HG03442 (cell line): Measurements from ENCODE around the gene OR52A1.
"Not testable (repeated sequence)": the region's sequence is repeated elsewhere in the genome, so short reads cannot be mapped to it uniquely, and the experiment has no call there.

ENCODE experiments used
- ATAC-seq: cut with Tn5 transposase; IDR thresholded peaks from one replicate; pipeline ENCODE4 v1.9.1; 2021; ENCODE audit warnings: mild to moderate bottlenecking, moderate library complexity; ENCODE audit not compliant: unreplicated experiment

The OR52A1 gene

DNA sequence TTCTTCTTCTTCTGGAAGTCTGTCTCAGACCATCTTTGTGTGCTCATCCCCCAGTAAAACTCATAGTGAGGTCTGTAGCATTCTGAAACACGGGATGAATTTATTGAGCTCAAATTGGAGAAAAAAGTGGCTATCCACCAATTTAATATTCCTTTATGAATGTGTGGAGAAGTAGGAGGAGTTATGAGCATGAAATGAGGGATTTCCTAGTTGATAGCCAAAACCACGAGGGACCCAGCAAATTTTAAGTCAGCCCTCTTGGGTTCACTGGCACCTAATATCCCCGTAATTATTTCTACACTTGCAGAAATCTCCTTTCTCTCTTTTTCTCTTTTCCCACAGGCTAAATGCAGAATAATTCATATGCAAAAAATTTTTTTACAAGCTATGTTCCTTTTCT is at the start of gene OR52A1:
Gene OR52A1, minus strand, starts transcription at position 101 of the 400 bp plus-strand sequence. CDS start 2,388 bp downstream, outside the sequence.
- no peak for ATAC-seq

DNA sequence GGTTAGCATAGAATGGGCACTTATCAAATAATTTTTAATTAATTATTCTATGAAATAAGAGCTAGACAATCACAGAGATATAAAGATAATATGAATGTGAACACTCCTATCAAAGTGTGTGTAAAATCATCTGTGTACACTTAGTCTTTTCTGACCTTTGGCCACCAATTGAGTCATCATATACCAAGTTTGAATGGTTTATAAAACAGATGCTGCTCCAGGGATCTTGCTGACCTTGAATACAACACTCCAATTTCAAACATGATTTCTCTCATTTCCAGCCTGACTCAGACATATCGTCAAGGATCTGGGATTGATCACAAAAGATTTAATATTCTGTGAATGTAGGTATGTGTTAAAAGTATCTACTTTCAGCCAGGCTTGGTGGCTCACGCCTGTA is 48.8 kb upstream of the OR52A1 start:
- ATAC-seq = no peak

GRCh38 chr11:5200582-5200981 is 46.0 kb upstream of the OR52A1 start, which contains the start of gene OR51V1:
TSS of gene OR51V1 (minus strand) at chr11:5200682. CDS start at chr11:5200682, 0 bp downstream.
- no peak for ATAC-seq

- no peak for ATAC-seq
Observed at GRCh38 chr11:5198285-5198684, 43.7 kb upstream of the OR52A1 start.

DNA sequence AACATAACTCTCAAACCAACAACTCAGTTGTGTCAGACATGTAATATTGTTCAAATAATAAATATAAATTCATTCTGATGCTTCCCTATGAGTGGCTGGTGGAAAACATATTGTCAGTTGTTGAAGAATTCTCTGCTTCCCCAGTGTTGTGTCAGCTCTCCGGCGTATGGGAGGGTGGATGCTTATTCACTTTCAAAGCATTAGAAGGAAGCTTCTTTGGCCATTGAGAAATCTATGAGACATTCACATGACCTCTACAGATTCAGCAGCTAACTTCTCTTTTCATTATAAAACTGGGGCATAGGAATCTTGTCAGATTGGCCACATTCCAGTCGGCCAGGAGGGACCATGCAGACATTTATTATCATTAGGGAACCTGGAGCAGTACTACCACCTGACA is 43.0 kb upstream of the OR52A1 start:
- ATAC-seq = no peak

GRCh38 chr11:5196731-5197130 is 42.2 kb upstream of the OR52A1 start:
- ATAC-seq = no peak

DNA sequence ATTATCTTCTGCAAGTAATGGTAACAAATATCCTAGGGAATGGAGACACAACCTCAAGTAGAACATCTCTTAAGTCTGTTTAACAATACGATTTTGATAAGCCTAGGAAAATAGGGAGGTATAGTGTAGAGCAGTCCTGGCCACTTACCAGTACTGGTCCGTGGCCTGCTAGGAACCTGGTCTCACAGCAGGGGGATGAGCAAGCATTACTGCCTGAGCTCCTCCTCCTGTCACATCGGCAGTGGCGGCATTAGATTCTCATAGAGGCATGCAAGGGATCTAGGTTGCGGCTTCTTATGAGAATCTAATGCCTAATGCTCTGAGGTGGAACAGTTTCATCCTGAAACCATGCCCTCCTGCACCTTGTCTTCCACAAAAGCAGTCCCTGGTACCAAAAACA is 41.5 kb upstream of the OR52A1 start:
- ATAC-seq = no peak

DNA sequence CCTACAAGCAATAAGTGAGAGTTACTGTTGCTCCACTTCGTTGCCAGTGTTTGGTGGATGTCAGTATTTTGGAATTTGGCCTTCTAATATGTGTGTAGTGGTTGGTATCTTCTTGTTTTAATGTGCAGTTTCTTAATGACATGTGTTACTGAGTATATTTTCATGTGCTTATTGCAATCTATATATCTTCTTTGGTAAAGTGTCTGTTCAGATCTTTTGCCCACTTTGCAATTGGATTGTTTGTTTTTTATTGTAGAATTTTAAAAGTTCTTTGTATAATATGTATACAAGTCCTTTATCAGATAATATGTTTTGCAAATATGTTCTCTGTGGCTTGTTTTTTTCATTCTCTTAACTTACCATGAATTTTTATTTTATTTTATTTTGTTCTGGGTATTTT is 38.2 kb upstream of the OR52A1 start:
- ATAC-seq = no peak

GRCh38 chr11:5188201-5188600 is 33.6 kb upstream of the OR52A1 start:
- ATAC-seq = no peak

- no peak for ATAC-seq
Observed at GRCh38 chr11:5178046-5178837, 23.7 kb upstream of the OR52A1 start.

- ATAC-seq = no peak
Observed at GRCh38 chr11:5174934-5175333, 20.4 kb upstream of the OR52A1 start.

DNA sequence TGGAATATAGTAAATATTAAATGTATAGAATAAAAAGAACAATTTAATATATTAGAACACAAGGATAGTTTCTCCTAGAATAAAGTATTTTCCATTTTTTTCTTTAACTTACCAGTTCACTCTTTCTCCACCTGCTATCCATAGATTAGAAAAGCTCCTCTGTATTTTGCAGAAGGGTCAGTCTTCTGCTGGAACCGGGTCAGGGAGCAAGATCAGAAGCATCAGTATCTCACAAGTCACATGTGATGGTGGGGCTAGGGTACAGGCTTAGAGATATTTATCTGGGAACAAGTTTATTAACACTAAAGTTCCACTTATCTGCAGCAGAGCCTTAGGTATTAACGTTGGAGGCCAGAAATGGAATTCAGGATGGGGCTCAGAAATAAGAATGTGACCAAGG is 17.3 kb upstream of the OR52A1 start:
- ATAC-seq = no peak

GRCh38 chr11:5165898-5166297 is 11.3 kb upstream of the OR52A1 start:
- ATAC-seq = not testable (repeated sequence)

DNA sequence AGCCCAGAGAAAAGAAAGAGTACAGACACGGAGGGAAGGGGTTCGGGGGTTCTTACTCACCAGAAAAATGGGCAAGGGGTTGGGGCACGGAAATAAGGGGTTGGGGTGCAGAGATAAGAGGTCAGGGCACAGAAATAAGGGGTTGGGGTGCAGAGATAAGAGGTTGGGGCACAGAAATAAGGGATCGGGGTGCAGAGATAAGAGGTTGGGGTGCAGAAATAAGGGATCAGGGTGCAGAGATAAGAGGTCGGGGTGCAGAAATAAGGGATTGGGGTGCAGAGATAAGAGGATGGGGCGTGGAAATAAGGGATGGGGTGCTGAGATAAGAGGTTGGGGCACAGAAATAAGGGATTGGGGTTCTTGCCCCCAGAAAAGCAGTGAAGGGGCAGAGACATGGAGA is 10.2 kb upstream of the OR52A1 start:
- not testable (repeated sequence) for ATAC-seq

DNA sequence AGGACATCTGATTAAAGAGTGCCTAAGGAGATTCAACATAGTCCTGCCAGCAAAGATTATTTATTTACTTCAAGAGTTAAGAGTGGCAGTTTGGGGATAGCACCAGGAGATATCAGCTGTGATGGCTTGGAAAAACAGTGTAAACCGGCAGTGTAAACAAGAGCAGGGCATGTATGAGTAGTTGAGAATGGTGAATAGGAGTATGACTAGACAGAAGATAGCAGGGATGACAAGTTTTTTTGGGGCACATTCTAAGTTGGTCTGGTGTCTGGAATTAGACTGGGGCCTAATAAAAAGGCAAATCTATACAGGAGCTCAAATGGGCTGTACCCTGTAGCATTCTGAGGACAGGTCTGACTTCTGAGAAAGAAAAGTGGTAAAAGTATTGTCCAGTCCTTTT is 6.5 kb upstream of the OR52A1 start:
- not testable (repeated sequence) for ATAC-seq

DNA sequence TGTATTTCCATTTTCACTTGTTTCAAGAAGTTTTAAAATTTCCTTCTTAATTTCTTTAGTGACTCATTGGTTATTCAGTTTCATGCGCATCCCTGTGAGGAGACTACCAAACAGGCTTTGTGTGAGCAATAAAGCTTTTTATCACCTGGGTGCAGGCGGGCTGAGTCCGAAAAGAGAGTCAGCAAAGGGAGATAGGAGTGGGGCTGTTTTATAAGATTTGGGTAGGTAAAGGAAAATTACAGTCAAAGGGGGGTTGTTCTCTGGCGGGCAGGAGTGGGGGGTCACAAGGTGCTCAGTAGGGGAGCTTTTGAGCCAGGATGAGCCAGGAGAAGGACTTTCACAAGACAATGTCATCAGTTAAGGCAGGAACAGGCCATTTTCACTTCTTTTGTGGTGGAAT is 5.7 kb upstream of the OR52A1 start:
- ATAC-seq = not testable (repeated sequence)

- no peak for ATAC-seq
Observed at GRCh38 chr11:5159806-5160205, 5.2 kb upstream of the OR52A1 start.

- ATAC-seq = no peak
Observed at GRCh38 chr11:5153574-5154431, 754 bp downstream of the OR52A1 start.

DNA sequence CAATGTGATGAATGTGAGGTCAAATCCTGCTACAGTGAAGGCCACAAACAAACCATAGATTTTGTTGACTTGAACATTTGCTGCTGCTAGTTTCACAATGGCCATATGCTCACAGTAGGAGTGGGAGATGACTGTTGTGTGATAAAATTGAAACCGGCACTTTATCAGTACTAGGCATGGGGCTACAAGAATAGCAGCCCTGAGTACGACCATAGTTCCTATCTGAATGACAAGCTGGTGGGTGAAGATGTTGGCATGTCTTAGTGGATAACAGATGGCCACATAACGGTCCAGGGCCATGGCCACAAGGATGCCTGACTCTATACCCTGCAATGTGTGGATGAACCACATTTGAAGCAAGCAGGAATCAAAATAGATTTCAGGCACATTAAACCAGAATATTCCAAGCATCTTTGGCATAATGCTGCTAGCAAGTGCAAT is 2.8 kb downstream of the OR52A1 start:
- no peak for ATAC-seq

- not testable (repeated sequence) for ATAC-seq
Observed at GRCh38 chr11:5144206-5144605, 10.4 kb downstream of the OR52A1 start.

DNA sequence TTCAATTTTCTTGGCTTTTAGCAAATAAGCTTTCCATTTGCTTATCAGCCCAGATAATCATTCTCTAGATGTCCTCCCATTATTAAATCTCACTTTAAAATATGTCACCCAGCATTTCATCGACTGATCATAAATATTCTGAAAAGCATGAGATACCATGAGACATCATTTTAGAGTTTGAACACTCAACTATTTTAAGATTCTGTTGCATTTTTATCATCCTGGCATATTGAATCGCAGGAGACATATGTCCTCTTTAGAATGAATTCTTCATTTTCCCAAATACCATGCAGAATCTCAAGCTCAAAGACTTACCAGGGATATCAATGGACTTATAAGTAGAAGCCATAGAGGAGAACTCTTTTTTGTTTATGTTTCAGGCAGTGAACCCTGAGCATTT is 16.6 kb downstream of the OR52A1 start, which contains the start of gene OR52A5:
Gene OR52A5, minus strand, starts transcription at position 361 of the 400 bp plus-strand sequence. CDS start 5,714 bp downstream, outside the sequence.
- ATAC-seq = no peak

DNA sequence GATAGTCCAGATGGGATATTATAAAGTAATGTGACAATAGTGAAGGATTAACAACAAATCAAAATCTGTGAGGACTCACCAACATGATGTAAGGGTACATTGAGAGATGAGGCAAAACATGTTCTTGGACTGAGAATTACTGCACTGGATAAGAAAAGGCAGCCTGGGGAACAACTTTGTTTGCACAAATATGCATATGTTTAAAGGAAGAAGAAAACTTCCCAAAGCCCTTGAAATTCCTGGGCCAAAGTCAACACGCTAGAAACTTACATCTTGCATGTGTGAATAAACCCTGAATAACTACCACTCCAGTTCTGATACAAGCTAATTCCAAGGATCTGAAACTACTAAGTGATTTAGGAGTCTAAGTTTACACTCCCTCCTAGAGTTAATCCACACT is 17.5 kb downstream of the OR52A1 start:
- ATAC-seq = no peak
